Measurements from ENCODE around the gene TYSND1. TPM values are rescaled to one million over a fixed set of nuclear protein-coding genes. Genes with fewer than 3 reads are reported as not detected.

TYSND1 gene
- total RNA-seq, 2 donors from 2014 or later, result 13.1 to 23.8 TPM

DNA sequence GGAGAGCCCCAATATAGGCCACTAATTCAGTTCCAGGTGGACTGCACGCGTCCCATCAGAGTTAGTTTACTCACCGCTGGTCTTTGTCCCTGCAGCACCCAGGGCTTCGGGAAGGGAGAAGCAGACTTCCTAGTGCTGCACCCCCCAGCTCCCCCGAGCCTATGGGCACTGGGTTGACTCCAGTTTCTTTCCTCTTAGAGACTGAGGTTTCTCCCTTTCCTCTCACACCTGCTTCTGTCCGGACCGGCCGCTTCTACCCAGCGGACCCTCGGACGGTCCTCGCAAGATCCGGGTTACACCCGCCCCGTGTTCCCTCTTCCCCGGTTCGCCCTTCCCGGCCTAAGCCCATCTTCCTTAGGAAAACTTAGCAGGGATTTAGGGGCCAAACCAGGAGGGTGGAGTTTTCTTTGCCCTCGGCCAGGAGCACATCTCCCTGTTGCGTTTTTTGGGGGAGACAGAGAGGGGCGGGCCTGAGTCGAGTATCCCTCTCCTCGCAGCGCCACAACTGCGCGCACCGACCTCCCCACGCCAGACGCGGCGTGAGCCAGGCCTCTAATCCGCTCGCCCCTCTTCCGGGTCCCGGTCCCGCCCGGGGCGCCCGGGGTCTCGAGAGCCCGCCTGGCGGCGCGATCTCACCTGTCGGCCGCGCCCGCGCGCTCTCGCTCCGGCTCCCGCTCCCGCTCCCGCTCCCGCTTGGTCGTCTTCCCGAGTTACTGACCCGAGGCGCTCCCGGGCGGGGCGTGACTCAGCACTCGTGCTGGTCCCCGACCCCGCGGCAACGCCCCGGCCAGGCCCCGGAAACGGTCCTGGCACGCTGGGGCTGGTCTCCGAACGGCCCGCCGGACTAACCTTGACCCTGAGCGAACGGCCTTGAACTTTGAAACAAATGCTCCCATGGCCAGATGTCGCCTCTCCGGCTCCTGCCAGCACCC, 14.1 kb downstream of the TYSND1 start, which contains the start of gene AIFM2:
AIFM2 (minus strand) TSS at position 728 of the 932 bp plus-strand sequence. CDS start 8,741 bp downstream, outside the sequence.
- intact Hi-C loops (cut with DNase I), result no loop called here
- TF ChIP-seq, protein P1, sequence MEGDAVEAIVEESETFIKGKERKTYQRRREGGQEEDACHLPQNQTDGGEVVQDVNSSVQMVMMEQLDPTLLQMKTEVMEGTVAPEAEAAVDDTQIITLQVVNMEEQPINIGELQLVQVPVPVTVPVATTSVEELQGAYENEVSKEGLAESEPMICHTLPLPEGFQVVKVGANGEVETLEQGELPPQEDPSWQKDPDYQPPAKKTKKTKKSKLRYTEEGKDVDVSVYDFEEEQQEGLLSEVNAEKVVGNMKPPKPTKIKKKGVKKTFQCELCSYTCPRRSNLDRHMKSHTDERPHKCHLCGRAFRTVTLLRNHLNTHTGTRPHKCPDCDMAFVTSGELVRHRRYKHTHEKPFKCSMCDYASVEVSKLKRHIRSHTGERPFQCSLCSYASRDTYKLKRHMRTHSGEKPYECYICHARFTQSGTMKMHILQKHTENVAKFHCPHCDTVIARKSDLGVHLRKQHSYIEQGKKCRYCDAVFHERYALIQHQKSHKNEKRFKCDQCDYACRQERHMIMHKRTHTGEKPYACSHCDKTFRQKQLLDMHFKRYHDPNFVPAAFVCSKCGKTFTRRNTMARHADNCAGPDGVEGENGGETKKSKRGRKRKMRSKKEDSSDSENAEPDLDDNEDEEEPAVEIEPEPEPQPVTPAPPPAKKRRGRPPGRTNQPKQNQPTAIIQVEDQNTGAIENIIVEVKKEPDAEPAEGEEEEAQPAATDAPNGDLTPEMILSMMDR (IDR thresholded peaks at IDR 0.05), result no peak
- DNase-seq, result peak; percentile 92
- Histone ChIP-seq H3K27ac (peak within 1 kb of the TSS; percentile 67), H3K9ac (ENCODE audit: low read depth in 2 of 2, low read length in 2 of 2) (peak within 1 kb of the TSS; percentile 79 to 97), H3K36me3 (no peaks in the 10 kb centered on the region), H3K9me3 (no peaks in the 10 kb centered on the region), H3K4me1 (no peaks in the 10 kb centered on the region), H3K4me3 (peak within 1 kb of the TSS; percentile 67), H3K27me3 (no peaks in the 10 kb centered on the region)

DNA sequence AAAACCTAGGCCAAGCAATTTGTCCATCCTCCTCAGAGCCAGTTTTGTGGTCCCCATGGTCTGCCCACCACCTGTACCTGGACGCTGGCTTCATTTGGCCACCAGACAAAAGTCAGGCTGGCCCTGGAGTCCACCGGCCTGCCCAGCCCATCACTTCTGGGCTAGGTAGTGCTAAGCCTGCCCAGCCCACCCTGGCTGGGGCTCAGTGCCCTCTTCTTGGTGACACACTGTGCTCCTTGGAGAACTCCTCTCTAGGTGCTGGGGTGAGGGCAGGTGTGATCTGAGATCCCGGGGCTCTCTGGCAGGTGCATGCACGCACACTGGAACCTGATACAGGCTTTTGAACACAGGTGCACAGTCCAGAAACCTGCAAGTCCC, 15.0 kb downstream of the TYSND1 start:
- Histone ChIP-seq H3K9ac (ENCODE audit: low read depth in 2 of 2, low read length in 2 of 2) (peak overlapping the region; percentile 79 to 97), H3K36me3 (no peaks in the 10 kb centered on the region), H3K4me3 (peak overlapping the region; percentile 67), H3K27me3 (no peaks in the 10 kb centered on the region), H3K9me3 (no peaks in the 10 kb centered on the region), H3K27ac (no peak overlapping the region), H3K4me1 (no peaks in the 10 kb centered on the region)
- intact Hi-C loops (cut with DNase I), result no loop called here
- no peak for DNase-seq
- TF ChIP-seq, protein P1 (IDR thresholded peaks at IDR 0.05), result no peak

GRCh38 chr10:70130878-70131559, 15.5 kb downstream of the TYSND1 start:
- Histone ChIP-seq H3K4me3 (peak overlapping the region; percentile 67), H3K9ac (ENCODE audit: low read depth in 2 of 2, low read length in 2 of 2) (peak overlapping the region; percentile 79 to 97), H3K9me3 (no peaks in the 10 kb centered on the region), H3K4me1 (no peaks in the 10 kb centered on the region), H3K36me3 (no peaks in the 10 kb centered on the region), H3K27ac (no peak overlapping the region), H3K27me3 (no peaks in the 10 kb centered on the region)
- TF ChIP-seq, protein P1 (IDR thresholded peaks at IDR 0.05), result no peak
- DNase-seq, result no peak
- intact Hi-C loops (cut with DNase I), result no loop called here

DNA sequence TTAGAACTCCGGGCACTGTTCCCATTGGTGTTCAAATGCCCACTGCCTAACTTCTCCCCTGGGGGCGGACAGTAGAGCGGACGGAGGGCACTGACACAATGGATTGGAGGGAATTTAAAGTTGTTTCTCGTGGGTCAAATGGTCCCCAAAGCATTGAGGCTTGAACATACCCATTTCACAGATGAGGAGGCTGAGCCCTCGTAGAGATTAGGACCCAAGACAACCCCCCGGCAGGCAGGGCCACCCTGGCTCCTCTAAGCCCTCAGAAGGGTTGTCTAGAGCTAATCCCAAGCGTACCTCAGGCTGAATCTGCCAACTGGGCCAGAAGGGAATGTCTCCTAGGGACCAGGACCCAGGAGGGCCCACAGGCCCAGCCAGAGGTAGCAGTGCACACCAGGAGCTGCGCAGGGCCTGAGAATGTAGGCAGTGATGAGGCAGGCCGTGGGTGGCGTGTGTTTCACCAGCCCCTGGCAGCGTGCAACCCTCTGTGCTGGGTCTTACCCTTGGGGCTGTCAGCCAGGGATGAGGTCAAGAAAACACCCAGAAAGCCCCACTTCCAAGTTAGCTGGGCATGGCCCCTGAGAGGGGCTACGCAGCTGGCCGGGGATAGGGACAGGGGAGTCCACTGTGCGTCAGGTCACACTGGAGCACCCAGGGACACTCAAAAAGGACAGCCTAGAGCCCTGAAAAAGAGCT, 19.7 kb downstream of the TYSND1 start:
- no peak overlapping the region for H3K27ac ChIP-seq
- H3K27me3 ChIP-seq, result no peaks in the 10 kb centered on the region
- H3K4me1 ChIP-seq, result no peaks in the 10 kb centered on the region
- intact Hi-C loops (cut with DNase I), result no loop called here
- no peak overlapping the region for H3K9ac ChIP-seq (ENCODE audit: low read depth in 2 of 2, low read length in 2 of 2)
- no peak for DNase-seq
- H3K9me3 ChIP-seq, result no peaks in the 10 kb centered on the region
- no peaks in the 10 kb centered on the region for H3K36me3 ChIP-seq
- H3K4me3 ChIP-seq, result no peak overlapping the region
- TF ChIP-seq, protein P1 (IDR thresholded peaks at IDR 0.05), result no peak

GRCh38 chr10:70125918-70126552, 20.5 kb downstream of the TYSND1 start:
- no peak overlapping the region for H3K27ac ChIP-seq
- intact Hi-C loops (cut with DNase I), result no loop called here

More at GRCh38 chr10:70125918-70126552, 20.5 kb downstream of the TYSND1 start:
- Histone ChIP-seq H3K36me3 (no peaks in the 10 kb centered on the region), H3K4me3 (no peak overlapping the region), H3K9me3 (no peaks in the 10 kb centered on the region), H3K27me3 (no peaks in the 10 kb centered on the region), H3K4me1 (no peaks in the 10 kb centered on the region), H3K9ac (ENCODE audit: low read depth in 2 of 2, low read length in 2 of 2) (no peak overlapping the region)
- no peak for DNase-seq
- TF ChIP-seq, protein P1 (IDR thresholded peaks at IDR 0.05), result no peak
